CD14-positive monocyte (primary cell): ENCODE measurements around the gene UBE2G2. TPM values are rescaled to one million over a fixed set of nuclear protein-coding genes. Genes with fewer than 3 reads are reported as not detected.

ENCODE experiments used
- DNase-seq, 3 donors: peaks; one replicate each; pipeline ENCODE4 v3.0.0-alpha.2; 2011 to 2022
- H2AFZ ChIP-seq: 2 replicates; pipeline ENCODE4 v1.6.0; 2012; ENCODE audit warnings: mild to moderate bottlenecking, low read depth, low read length, inconsistent platforms; ENCODE audit not compliant: insufficient read depth, poor library complexity, severe bottlenecking
- H3K27ac ChIP-seq, 2 donors: 1 replicate in 1 of 2; 2 replicates in 1 of 2; pipeline ENCODE4 v1.5.1; 2012 to 2013; ENCODE audit warnings: low read length in 2 of 2, control low read depth in 1 of 2, inconsistent platforms in 1 of 2, low read depth in 1 of 2, mild to moderate bottlenecking in 1 of 2
- H3K27me3 ChIP-seq, 2 donors: one replicate each; pipeline versions ENCODE4 v1.6.0 to v1.6.1; 2011 to 2013; ENCODE audit warnings: low read length in 2 of 2; ENCODE audit not compliant: control insufficient read depth in 2 of 2, insufficient read depth in 2 of 2
- H3K36me3 ChIP-seq, 2 donors: replicated peaks in 1 of 2; 1 replicate in 1 of 2; 2 replicates in 1 of 2; pipeline versions ENCODE4 v1.5.1 to v1.6.1; 2012 to 2013; ENCODE audit warnings: low read length in 2 of 2, control low read depth in 1 of 2, inconsistent platforms in 1 of 2, mild to moderate bottlenecking in 1 of 2; ENCODE audit not compliant: insufficient read depth in 2 of 2, control insufficient read depth in 1 of 2
- H3K4me1 ChIP-seq, 2 donors: 1 replicate in 1 of 2; 2 replicates in 1 of 2; pipeline versions ENCODE4 v1.5.1 to v1.6.1; 2012 to 2013; ENCODE audit warnings: low read length in 2 of 2, control low read depth in 1 of 2, inconsistent platforms in 1 of 2, mild to moderate bottlenecking in 1 of 2, moderate library complexity in 1 of 2; ENCODE audit not compliant: insufficient read depth in 2 of 2, control insufficient read depth in 1 of 2
- H3K4me2 ChIP-seq: replicated peaks from 2 replicates; pipeline ENCODE3; 2012; ENCODE audit warnings: low read length, moderate library complexity, mild to moderate bottlenecking; ENCODE audit not compliant: poor library complexity, severe bottlenecking; ENCODE audit errors: extremely low read depth
- H3K4me3 ChIP-seq, 3 experiments: fragments of 200-600 bp in 1 of 3; sonication (generic) in 1 of 3; replicated peaks in 1 of 3; 1 replicate in 2 of 3; 2 replicates in 1 of 3; pipeline ENCODE4 v1.5.1; 2011 to 2013; ENCODE audit warnings: low read length in 3 of 3, mild to moderate bottlenecking in 3 of 3, control low read depth in 2 of 3, low read depth in 2 of 3, inconsistent platforms in 1 of 3, moderate library complexity in 1 of 3
- H3K79me2 ChIP-seq: 2 replicates; pipeline ENCODE4 v1.6.0; 2012; ENCODE audit warnings: mild to moderate bottlenecking, control low read depth, inconsistent platforms, low read length, moderate library complexity; ENCODE audit not compliant: insufficient read depth
- H3K9ac ChIP-seq: 2 replicates; pipeline ENCODE4 v1.6.0; 2017; ENCODE audit warnings: low read length, mild to moderate bottlenecking; ENCODE audit not compliant: insufficient read depth, poor library complexity, severe bottlenecking
- H3K9me3 ChIP-seq, 2 donors: replicated peaks in 1 of 2; 1 replicate in 1 of 2; 2 replicates in 1 of 2; pipeline versions ENCODE4 v1.5.1 to v1.6.1; 2012 to 2013; ENCODE audit warnings: low read length in 2 of 2, control low read depth in 1 of 2; ENCODE audit not compliant: control insufficient read depth in 1 of 2, insufficient read depth in 1 of 2
- H4K20me1 ChIP-seq: 2 replicates; pipeline ENCODE4 v1.6.0; 2012; ENCODE audit warnings: mild to moderate bottlenecking, low read length, control low read depth, moderate library complexity; ENCODE audit not compliant: insufficient read depth
- H3K27ac Mint-ChIP-seq, 7 donors: one replicate each; pipeline ENCODE4 v1.8.0; 2020; ENCODE audit warnings: mild to moderate bottlenecking in 7 of 7, mixed read lengths in 7 of 7, moderate library complexity in 6 of 7, inconsistent platforms in 2 of 7
- H3K27me3 Mint-ChIP-seq, 3 donors: one replicate each; pipeline ENCODE4 v1.8.0; 2021 to 2022; ENCODE audit warnings: low read depth in 3 of 3, mild to moderate bottlenecking in 3 of 3, mixed read lengths in 3 of 3, moderate library complexity in 3 of 3, inconsistent platforms in 1 of 3
- H3K36me3 Mint-ChIP-seq, 2 donors: one replicate each; pipeline ENCODE4 v1.8.0; 2020; ENCODE audit warnings: mixed read lengths in 2 of 2, inconsistent platforms in 1 of 2, mild to moderate bottlenecking in 1 of 2
- H3K4me1 Mint-ChIP-seq: one replicate; pipeline ENCODE4 v1.8.0; 2020; ENCODE audit warnings: mild to moderate bottlenecking, mixed read lengths
- H3K4me3 Mint-ChIP-seq, 2 donors: one replicate each; pipeline ENCODE4 v1.8.0; 2020; ENCODE audit warnings: mild to moderate bottlenecking in 2 of 2, mixed read lengths in 2 of 2, moderate library complexity in 1 of 2
- H3K9me3 Mint-ChIP-seq, 7 donors: one replicate each; pipeline ENCODE4 v1.8.0; 2020 to 2022; ENCODE audit warnings: mixed read lengths in 7 of 7, mild to moderate bottlenecking in 6 of 7, moderate library complexity in 6 of 7, inconsistent platforms in 2 of 7
- CTCF ChIP-seq: fragments of 200-600 bp; IDR thresholded peaks from one replicate; pipeline ENCODE4 v1.8.0; 2022; ENCODE audit warnings: antibody characterized with exemption, mild to moderate bottlenecking
- WGBS: methylation state at CpG from one replicate; pipeline ENCODE4 v1.1.5; 2013; ENCODE audit warnings: missing lambda C conversion rate; ENCODE audit not compliant: insufficient coverage; 5-methylcytosine and 5-hydroxymethylcytosine counted together
- intact Hi-C, 2 donors: fragments of 100-400 bp; cut with micrococcal nuclease; formaldehyde crosslinking; loops; one replicate each; pipeline versions ENCODE4 v1.15.0 to v1.15.1; 2023
- polyA plus RNA-seq, 3 donors: library from polyadenylated mRNA; depleted of rRNA in 1 of 3; unstranded in 2 of 3; stranded (reverse) in 1 of 3; fragments of 300-500 nt in 2 of 3; fragments of >200 nt in 1 of 3; fragmentation: Illumina TruSeq in 2 of 3; gene quantifications; 1 replicate in 2 of 3; 2 replicates in 1 of 3; pipeline ENCODE4 v1.2.3, GENCODE V29; 2012 to 2021

Gene UBE2G2
- polyA plus RNA-seq, 3 donors, result 22.5 to 123 (median 31.0) TPM

- H3K4me2 ChIP-seq, result no peak overlapping the region
- no peak overlapping the region for H3K27ac Mint-ChIP-seq
- H3K79me2 ChIP-seq, result no peaks in the 10 kb centered on the region
- intact Hi-C loops, result no loop called here
- no peak overlapping the region for H2AFZ ChIP-seq
- no peak for DNase-seq
- peaks cover 41 to 60% of the 10 kb centered on the region in 2 donors for H3K9me3 ChIP-seq
- no peaks in the 10 kb centered on the region for H3K36me3 Mint-ChIP-seq
- H3K4me1 Mint-ChIP-seq, result peaks cover 3% of the 10 kb centered on the region
- H3K4me1 ChIP-seq, result no peaks in the 10 kb centered on the region
- no peak overlapping the region for H3K4me3 ChIP-seq
- 93% methylated on average over 6 of the region's 6 CpGs for WGBS
- H3K4me3 Mint-ChIP-seq, result no peak overlapping the region
- no peak for TF ChIP-seq CTCF
- H4K20me1 ChIP-seq, result no peaks in the 10 kb centered on the region
- H3K27me3 Mint-ChIP-seq, result peaks cover 4 to 7% (median 6%) of the 10 kb centered on the region in 3 donors
- H3K27ac ChIP-seq, result no peak overlapping the region
- no peaks in the 10 kb centered on the region for H3K36me3 ChIP-seq
- peaks cover 33 to 77% (median 55%) of the 10 kb centered on the region in 7 donors for H3K9me3 Mint-ChIP-seq
- H3K27me3 ChIP-seq, result no peaks in the 10 kb centered on the region
- no peak overlapping the region for H3K9ac ChIP-seq
Observed at GRCh38 chr21:44735821-44736220, 65.8 kb downstream of the UBE2G2 start.

- H3K4me2 ChIP-seq, result no peak overlapping the region
- peaks cover 41 to 53% of the 10 kb centered on the region in 2 donors for H3K9me3 ChIP-seq
- H3K4me1 Mint-ChIP-seq, result peaks cover 3% of the 10 kb centered on the region
- intact Hi-C loops, result no loop called here
- peaks cover 32 to 69% (median 55%) of the 10 kb centered on the region in 7 donors for H3K9me3 Mint-ChIP-seq
- H3K36me3 ChIP-seq, result no peaks in the 10 kb centered on the region
- no peaks in the 10 kb centered on the region for H3K27me3 ChIP-seq
- no peaks in the 10 kb centered on the region for H4K20me1 ChIP-seq
- peaks cover 4 to 9% (median 6%) of the 10 kb centered on the region in 3 donors for H3K27me3 Mint-ChIP-seq
- H3K4me3 Mint-ChIP-seq, result no peak overlapping the region
- DNase-seq, result no peak
- no peak for TF ChIP-seq CTCF
- H3K9ac ChIP-seq, result no peak overlapping the region
- no peaks in the 10 kb centered on the region for H3K4me1 ChIP-seq
- H3K27ac Mint-ChIP-seq, result no peak overlapping the region
- H3K36me3 Mint-ChIP-seq, result no peaks in the 10 kb centered on the region
- H3K27ac ChIP-seq, result no peak overlapping the region
- H3K4me3 ChIP-seq, result no peak overlapping the region
- WGBS, result 96% methylated on average over 14 of the region's 17 CpGs
- H2AFZ ChIP-seq, result no peak overlapping the region
- no peaks in the 10 kb centered on the region for H3K79me2 ChIP-seq
Observed at GRCh38 chr21:44734841-44735240, 66.8 kb downstream of the UBE2G2 start.
